Activated CD8-positive, alpha-beta memory T cell treated with anti-CD3 and anti-CD28 coated beads for 48 hours (primary cell): ENCODE measurements around the gene NDUFB5.
"Not testable (repeated sequence)": the region's sequence is repeated elsewhere in the genome, so short reads cannot be mapped to it uniquely, and the experiment has no call there.

Experiments
- DNase-seq, 3 experiments: peaks; one replicate each; pipeline ENCODE4 v3.0.0-alpha.2; 2020; ENCODE audit warnings: low read depth in 2 of 3, low spot score in 2 of 3

NDUFB5 gene

GRCh38 chr3:179630753-179631451, 26.3 kb downstream of the NDUFB5 start:
- DNase-seq = no peak

GRCh38 chr3:179640469-179640868, 35.9 kb downstream of the NDUFB5 start:
- no peak for DNase-seq

- no peak for DNase-seq
Observed at GRCh38 chr3:179642871-179643270, 38.3 kb downstream of the NDUFB5 start.

- DNase-seq = not testable (repeated sequence)
Observed at GRCh38 chr3:179643837-179644236, 39.2 kb downstream of the NDUFB5 start.

GRCh38 chr3:179646177-179646576, 41.6 kb downstream of the NDUFB5 start:
- no peak for DNase-seq

- no peak for DNase-seq
Observed at GRCh38 chr3:179651687-179652446, 47.3 kb downstream of the NDUFB5 start.

- DNase-seq = peak in 2 of 3 experiments; percentile 20 to 32
Observed at GRCh38 chr3:179652447-179653095, 48.0 kb downstream of the NDUFB5 start, which contains the start of gene USP13. USP13 (plus strand) TSS chr3:179653040; CDS start chr3:179653226, 186 bp downstream.

- DNase-seq = peak; percentile 27 to 42 (median 36)
Observed at GRCh38 chr3:179653096-179653797, 48.7 kb downstream of the NDUFB5 start.

GRCh38 chr3:179655236-179655635, 50.6 kb downstream of the NDUFB5 start:
- DNase-seq = no peak

GRCh38 chr3:179658606-179659005, 54.0 kb downstream of the NDUFB5 start:
- no peak for DNase-seq

- no peak for DNase-seq
Observed at GRCh38 chr3:179660872-179661271, 56.3 kb downstream of the NDUFB5 start.

- DNase-seq = no peak
Observed at GRCh38 chr3:179661777-179662176, 57.2 kb downstream of the NDUFB5 start.

GRCh38 chr3:179663093-179663492, 58.5 kb downstream of the NDUFB5 start:
- no peak for DNase-seq

- DNase-seq = no peak
Observed at GRCh38 chr3:179666030-179666429, 61.4 kb downstream of the NDUFB5 start.

GRCh38 chr3:179666436-179667035, 61.9 kb downstream of the NDUFB5 start:
- DNase-seq = no peak

GRCh38 chr3:179668429-179668828, 63.8 kb downstream of the NDUFB5 start:
- DNase-seq = no peak

- DNase-seq = no peak
Observed at GRCh38 chr3:179670311-179670710, 65.7 kb downstream of the NDUFB5 start.

GRCh38 chr3:179671309-179671708, 66.7 kb downstream of the NDUFB5 start:
- DNase-seq = no peak

GRCh38 chr3:179671747-179672242, 67.2 kb downstream of the NDUFB5 start:
- no peak for DNase-seq

- DNase-seq = no peak
Observed at GRCh38 chr3:179672918-179673317, 68.3 kb downstream of the NDUFB5 start.

- DNase-seq = no peak
Observed at GRCh38 chr3:179673523-179673922, 68.9 kb downstream of the NDUFB5 start.
